Epithelial cell of proximal tubule (primary cell): ENCODE measurements around the gene TOMM40. TPM values are rescaled to one million over a fixed set of nuclear protein-coding genes. Genes with fewer than 3 reads are reported as not detected.
"Not testable (repeated sequence)": the region's sequence is repeated elsewhere in the genome, so short reads cannot be mapped to it uniquely, and the experiment has no call there.

Experiments used
- DNase-seq: peaks from one replicate; pipeline ENCODE4 v3.0.0-alpha.2; 2011; ENCODE audit warnings: low read depth
- H3K4me3 ChIP-seq: 2 replicates; pipeline ENCODE4 v1.5.1; 2011; ENCODE audit warnings: low read depth, mild to moderate bottlenecking, low read length
- CTCF ChIP-seq: conservative IDR thresholded peaks from 2 replicates; pipeline ENCODE4 v1.5.1; 2012; ENCODE audit warnings: low read depth, mild to moderate bottlenecking, low read length
- total RNA-seq: library from RNA; depleted of rRNA; stranded (reverse); fragments of >200 nt; gene quantifications from 2 replicates; pipeline ENCODE4 v1.2.3, GENCODE V29; 2015

TOMM40 gene
- total RNA-seq, 1 donor from 2014 or later: 99.1 TPM

GRCh38 chr19:44857837-44858236 is 33.2 kb upstream of the TOMM40 start:
- DNase-seq: no peak
- H3K4me3 ChIP-seq: no peak overlapping the region
- no peak for TF ChIP-seq CTCF

GRCh38 chr19:44861576-44861975 is 29.5 kb upstream of the TOMM40 start:
- not testable (repeated sequence) for H3K4me3 ChIP-seq, DNase-seq

GRCh38 chr19:44863990-44864389 is 27.1 kb upstream of the TOMM40 start:
- H3K4me3 ChIP-seq: no peak overlapping the region
- DNase-seq: no peak
- TF ChIP-seq CTCF: no peak

GRCh38 chr19:44865196-44865767 is 25.8 kb upstream of the TOMM40 start:
- TF ChIP-seq CTCF: no peak
- H3K4me3 ChIP-seq: no peak overlapping the region
- DNase-seq: no peak

- no peak for TF ChIP-seq CTCF
Observed at GRCh38 chr19:44866664-44867063, 24.4 kb upstream of the TOMM40 start.

GRCh38 chr19:44867578-44867977 is 23.5 kb upstream of the TOMM40 start:
- no peak overlapping the region for H3K4me3 ChIP-seq
- TF ChIP-seq CTCF: no peak
- DNase-seq: no peak

More at GRCh38 chr19:44866664-44867063, 24.4 kb upstream of the TOMM40 start:
- DNase-seq: no peak
- H3K4me3 ChIP-seq: no peak overlapping the region

- H3K4me3 ChIP-seq: no peak overlapping the region
- DNase-seq: no peak
- no peak for TF ChIP-seq CTCF
Observed at GRCh38 chr19:44869733-44870470, 21.2 kb upstream of the TOMM40 start.
